Endodermal cell (in vitro differentiated cells): ENCODE results near the gene ACVR1. TPM values are rescaled to one million over a fixed set of nuclear protein-coding genes. Genes with fewer than 3 reads are reported as not detected.

Source experiments
- DNase-seq: peaks from one replicate; pipeline ENCODE4 v3.0.0-alpha.2; 2017
- H3K27ac ChIP-seq: 2 replicates; pipeline ENCODE4 v1.5.1; 2013; ENCODE audit warnings: mild to moderate bottlenecking, low read depth, low read length, moderate library complexity
- H3K27me3 ChIP-seq: 2 replicates; pipeline ENCODE4 v1.6.1; 2013; ENCODE audit warnings: mild to moderate bottlenecking, low read length, moderate library complexity; ENCODE audit not compliant: insufficient read depth, control insufficient read depth, poor library complexity, severe bottlenecking
- H3K36me3 ChIP-seq: 2 replicates; pipeline ENCODE4 v1.7.0; 2013; ENCODE audit warnings: mild to moderate bottlenecking, low read length, moderate library complexity; ENCODE audit not compliant: control insufficient read depth, insufficient read depth
- H3K4me1 ChIP-seq: one replicate; pipeline ENCODE4 v1.7.0; 2013; ENCODE audit warnings: low read length; ENCODE audit not compliant: control insufficient read depth, insufficient read depth
- H3K4me3 ChIP-seq: 2 replicates; pipeline ENCODE4 v1.5.1; 2013; ENCODE audit warnings: mild to moderate bottlenecking, low read length, moderate library complexity
- H3K9ac ChIP-seq: 2 replicates; pipeline ENCODE4 v1.6.1; 2013; ENCODE audit warnings: mild to moderate bottlenecking, low read length, moderate library complexity; ENCODE audit not compliant: poor library complexity, severe bottlenecking; ENCODE audit errors: extremely low read depth
- H3K9me3 ChIP-seq: 2 replicates; pipeline ENCODE4 v1.6.1; 2013; ENCODE audit warnings: mild to moderate bottlenecking, low read length, moderate library complexity; ENCODE audit not compliant: control insufficient read depth
- H3K27ac Mint-ChIP-seq: 2 replicates; pipeline ENCODE4 v1.8.0; 2020; ENCODE audit warnings: mixed read lengths
- H3K27me3 Mint-ChIP-seq: 2 replicates; pipeline ENCODE4 v1.8.0; 2021; ENCODE audit warnings: mild to moderate bottlenecking, mixed read lengths; ENCODE audit not compliant: insufficient read depth
- H3K36me3 Mint-ChIP-seq: 2 replicates; pipeline ENCODE4 v1.8.0; 2020; ENCODE audit warnings: low read depth, mixed read lengths
- H3K4me1 Mint-ChIP-seq: 2 replicates; pipeline ENCODE4 v1.8.0; 2020; ENCODE audit warnings: mixed read lengths
- H3K4me3 Mint-ChIP-seq: 2 replicates; pipeline ENCODE4 v1.8.0; 2020; ENCODE audit warnings: mild to moderate bottlenecking, moderate library complexity, mixed read lengths
- H3K9me3 Mint-ChIP-seq: 2 replicates; pipeline ENCODE4 v1.8.0; 2020; ENCODE audit warnings: mild to moderate bottlenecking, mixed read lengths
- CTCF ChIP-seq: fragments of 200-600 bp; sonication (generic); conservative IDR thresholded peaks from 2 replicates; pipeline ENCODE4 v1.5.0; 2021; ENCODE audit warnings: antibody characterized with exemption, mild to moderate bottlenecking
- WGBS, 2 experiments: methylation state at CpG; one replicate each; pipeline versions ENCODE4 v1.1.5 to v1.1.7; 2013; ENCODE audit warnings: missing lambda C conversion rate in 2 of 2, mixed read lengths in 1 of 2; ENCODE audit not compliant: insufficient coverage in 1 of 2, insufficient read length in 1 of 2; 5-methylcytosine and 5-hydroxymethylcytosine counted together
- total RNA-seq, 2 donors: library from RNA; stranded (reverse); fragmentation: NEBNext Ultra II Directional in 1 of 2; extraction: Animal tissue kit (Norgen Biotek cat#: 25700) in 1 of 2; gene quantifications; 2 replicates in 1 of 2; 3 replicates in 1 of 2; pipeline ENCODE4 v1.2.1, GENCODE V29; 2021

ACVR1 gene
- total RNA-seq, 2 donors from 2014 or later: 21.1 to 26.9 TPM

GRCh38 chr2:157691131-157691530 lies 185.0 kb downstream of the ACVR1 start:
- no peaks in the 10 kb centered on the region for H3K36me3 ChIP-seq
- H3K9ac ChIP-seq: no peak overlapping the region
- Mint-ChIP-seq H3K36me3 (no peaks in the 10 kb centered on the region), H3K9me3 (peaks cover 2% of the 10 kb centered on the region), H3K4me3 (no peak overlapping the region), H3K27me3 (peaks cover 97% of the 10 kb centered on the region), H3K27ac (no peak overlapping the region), H3K4me1 (peaks cover 2% of the 10 kb centered on the region)
- WGBS, 2 experiments: 100% methylated on average over 1 of the region's 1 CpG
- no peak for DNase-seq
- H3K27me3 ChIP-seq: peaks cover 74% of the 10 kb centered on the region
- no peak for TF ChIP-seq CTCF
- no peaks in the 10 kb centered on the region for H3K9me3 ChIP-seq
- no peaks in the 10 kb centered on the region for H3K4me1 ChIP-seq
- H3K4me3 ChIP-seq: no peak overlapping the region
- no peak overlapping the region for H3K27ac ChIP-seq

Other genes starting within 250 kb of the ACVR1 start
- gene ACVR1C, start 247.5 kb downstream of the ACVR1 start, total RNA-seq: under 1 TPM; 0.59 to 0.69 TPM
- not detected for gene UPP2, start 225.5 kb upstream of the ACVR1 start, total RNA-seq